22Rv1 (cell line): ENCODE measurements around the gene D2HGDH.
"Not testable (repeated sequence)": the region's sequence is repeated elsewhere in the genome, so short reads cannot be mapped to it uniquely, and the experiment has no call there.

Experiments used
- H3K27ac ChIP-seq: fragments of 450-650 bp; 2 replicates; pipeline ENCODE4 v1.5.1; 2017
- CTCF ChIP-seq: fragments of 450-650 bp; IDR thresholded peaks from 2 replicates; pipeline ENCODE4 v1.5.1; 2017; ENCODE audit warnings: mild to moderate bottlenecking
- ZFX ChIP-seq: fragments of 450-650 bp; IDR thresholded peaks from 2 replicates; pipeline ENCODE4 v1.6.1; 2017; ENCODE audit warnings: antibody characterized with exemption, borderline replicate concordance

D2HGDH gene

GRCh38 chr2:241817126-241817820 lies 82.8 kb downstream of the D2HGDH start:
- no peak for TF ChIP-seq CTCF
- TF ChIP-seq ZFX: no peak
- no peak overlapping the region for H3K27ac ChIP-seq

GRCh38 chr2:241817821-241818215 lies 83.4 kb downstream of the D2HGDH start:
- H3K27ac ChIP-seq: not testable (repeated sequence)
